IMR-90 (cell line): Measurements from ENCODE around the gene MYO7B. TPM values are rescaled to one million over a fixed set of nuclear protein-coding genes. Genes with fewer than 3 reads are reported as not detected.

Experiments used
- ATAC-seq: fragments of 200-7000 bp; cut with Tn5 transposase; 2 replicates; pipeline ENCODE4 v1.9.1; 2020; ENCODE audit warnings: low read depth, mild to moderate bottlenecking, moderate library complexity
- BruUV-seq: library from RNA; stranded (reverse); fragments of 400-500 nt; replicated peaks from 2 replicates; lab custom pipeline; 2021; lab: Mats Ljungman, UMichigan
- CTCF ChIA-PET: fragments of 300-600 bp; formaldehyde crosslinking; extraction: SDS; loops from one replicate; lab custom pipeline; 2021; ENCODE audit warnings: antibody characterized with exemption; lab: Yijun Ruan, JAX
- POLR2A ChIA-PET: fragments of 300-600 bp; sonication (Branson Sonifier 250); formaldehyde crosslinking; loops from one replicate; lab custom pipeline; 2022; ENCODE audit warnings: antibody characterized with exemption; ENCODE audit not compliant: unreplicated experiment; lab: Charles Lee
- DNase-seq: peaks from one replicate; pipeline ENCODE4 v3.0.0; 2013
- H2AFZ ChIP-seq: replicated peaks from 2 replicates; pipeline ENCODE3; 2013; ENCODE audit warnings: low read length, mild to moderate bottlenecking; ENCODE audit not compliant: poor library complexity
- H2AK5ac ChIP-seq: 2 replicates; pipeline ENCODE4 v1.6.1; 2013; ENCODE audit warnings: low read depth, low read length, inconsistent platforms
- H2AK9ac ChIP-seq: replicated peaks from 2 replicates; pipeline ENCODE3; 2013; ENCODE audit warnings: mild to moderate bottlenecking, low read depth, low read length, moderate library complexity; ENCODE audit not compliant: poor library complexity
- H2BK120ac ChIP-seq: 2 replicates; pipeline ENCODE4 v1.6.1; 2013; ENCODE audit warnings: low read depth, low read length, inconsistent platforms
- H2BK15ac ChIP-seq: 3 replicates; pipeline ENCODE4 v1.6.1; 2013; ENCODE audit warnings: low read depth, low read length, inconsistent platforms
- H2BK20ac ChIP-seq: 2 replicates; pipeline ENCODE4 v1.6.1; 2013; ENCODE audit warnings: low read depth, mild to moderate bottlenecking, inconsistent platforms, low read length, moderate library complexity
- H2BK5ac ChIP-seq: 2 replicates; pipeline ENCODE4 v1.6.1; 2013; ENCODE audit warnings: mild to moderate bottlenecking, low read depth, low read length, inconsistent platforms; ENCODE audit not compliant: poor library complexity, severe bottlenecking
- H3K14ac ChIP-seq: replicated peaks from 2 replicates; pipeline ENCODE4 v1.6.1; 2013; ENCODE audit warnings: low read depth, low read length, inconsistent platforms
- H3K18ac ChIP-seq: 2 replicates; pipeline ENCODE4 v1.6.1; 2013; ENCODE audit warnings: low read depth, low read length, control low read depth
- H3K23ac ChIP-seq: 2 replicates; pipeline ENCODE4 v1.6.1; 2013; ENCODE audit warnings: low read depth, low read length, inconsistent platforms
- H3K27ac ChIP-seq: 2 replicates; pipeline ENCODE4 v1.5.1; 2013; ENCODE audit warnings: mild to moderate bottlenecking, control low read depth, low read length; ENCODE audit not compliant: insufficient read depth
- H3K27me3 ChIP-seq: 2 replicates; pipeline ENCODE4 v1.6.1; 2013; ENCODE audit warnings: low read length; ENCODE audit not compliant: control insufficient read depth, insufficient read depth
- H3K36me3 ChIP-seq: 2 replicates; pipeline ENCODE4 v1.6.1; 2013; ENCODE audit warnings: low read length, mixed read lengths; ENCODE audit not compliant: control insufficient read depth, insufficient read depth
- H3K4ac ChIP-seq: 2 replicates; pipeline ENCODE4 v1.6.1; 2013; ENCODE audit warnings: low read depth, low read length, inconsistent platforms
- H3K4me1 ChIP-seq: 2 replicates; pipeline ENCODE4 v1.6.1; 2013; ENCODE audit warnings: low read length, mixed read lengths; ENCODE audit not compliant: control insufficient read depth, insufficient read depth
- H3K4me2 ChIP-seq: 2 replicates; pipeline ENCODE4 v1.6.1; 2013; ENCODE audit warnings: low read depth, mild to moderate bottlenecking, control low read depth, low read length, moderate library complexity
- H3K4me3 ChIP-seq: 2 replicates; pipeline ENCODE4 v1.5.1; 2013; ENCODE audit warnings: low read depth, mild to moderate bottlenecking, control low read depth, low read length, moderate library complexity; ENCODE audit not compliant: insufficient read depth
- H3K56ac ChIP-seq: 2 replicates; pipeline ENCODE4 v1.6.1; 2013; ENCODE audit warnings: low read length, inconsistent platforms; ENCODE audit not compliant: insufficient read depth; ENCODE audit errors: extremely low read depth
- H3K79me1 ChIP-seq, 2 experiments: 2 replicates each; pipeline ENCODE4 v1.6.1; 2013; ENCODE audit warnings: low read length in 2 of 2, inconsistent platforms in 1 of 2, low read depth in 1 of 2
- H3K9ac ChIP-seq: 2 replicates; pipeline ENCODE4 v1.6.1; 2013; ENCODE audit warnings: low read depth, low read length, control low read depth
- H3K9me1 ChIP-seq: 2 replicates; pipeline ENCODE4 v1.6.1; 2013; ENCODE audit warnings: low read length, inconsistent platforms; ENCODE audit not compliant: insufficient read depth
- H3K9me3 ChIP-seq: 2 replicates; pipeline ENCODE4 v1.6.1; 2013; ENCODE audit warnings: low read length; ENCODE audit not compliant: control insufficient read depth, insufficient read depth
- H4K20me1 ChIP-seq: 2 replicates; pipeline ENCODE4 v1.6.1; 2013; ENCODE audit warnings: low read length, inconsistent platforms; ENCODE audit not compliant: insufficient read depth
- H4K5ac ChIP-seq: 2 replicates; pipeline ENCODE4 v1.6.1; 2013; ENCODE audit warnings: mild to moderate bottlenecking, low read depth, low read length, control low read depth
- H4K8ac ChIP-seq, 2 experiments: 2 replicates each; pipeline ENCODE4 v1.6.1; 2013; ENCODE audit warnings: low read depth in 2 of 2, low read length in 2 of 2, control low read depth in 1 of 2, inconsistent platforms in 1 of 2
- H4K91ac ChIP-seq: 2 replicates; pipeline ENCODE4 v1.6.1; 2013; ENCODE audit warnings: low read depth, low read length, inconsistent platforms; ENCODE audit not compliant: insufficient read depth
- BHLHE40 ChIP-seq: fragments of 150-350 bp; IDR thresholded peaks from 2 replicates; pipeline ENCODE4 v1.6.1; 2016; ENCODE audit warnings: mild to moderate bottlenecking, low read depth, low read length
- MAFK ChIP-seq: IDR thresholded peaks from 2 replicates; pipeline ENCODE4 v1.6.1; 2012; ENCODE audit warnings: low read depth, low read length, improper control_type of control experiment
- MXI1 ChIP-seq: IDR thresholded peaks from 2 replicates; pipeline ENCODE4 v1.6.1; 2012; ENCODE audit warnings: low read depth, mild to moderate bottlenecking, low read length, moderate library complexity, borderline replicate concordance
- WGBS, 2 experiments: methylation state at CpG; one replicate each; pipeline versions ENCODE4 v1.1.5 to v1.1.7; 2013; ENCODE audit warnings: missing lambda C conversion rate in 2 of 2; ENCODE audit not compliant: insufficient read length in 1 of 2; ENCODE audit errors: extremely low coverage in 2 of 2; 5-methylcytosine and 5-hydroxymethylcytosine counted together
- dilution Hi-C: fragments of 300-500 bp; cut with HindIII; formaldehyde crosslinking; loops from one replicate; pipeline ENCODE4 v1.14.3; 2018; ENCODE audit warnings: low sequenced_read_pairs; ENCODE audit not compliant: unreplicated experiment
- in situ Hi-C: fragments of 300-500 bp; cut with MboI; formaldehyde crosslinking; loops from 3 replicates; pipeline ENCODE4 v1.14.3; 2019; ENCODE audit warnings: low sequenced_read_pairs, inconsistent platforms, mixed read lengths
- intact Hi-C: fragments of 100-400 bp; cut with micrococcal nuclease; formaldehyde crosslinking; loops from 2 replicates; pipeline ENCODE4 v1.10.0; 2022
- polyA plus RNA-seq, 3 experiments: library from polyadenylated mRNA; depleted of rRNA; stranded (reverse); fragments of >200 nt; gene quantifications; 2 replicates each; pipeline ENCODE4 v1.2.3, GENCODE V29; 2012; ENCODE audit warnings: low replicate concordance in 1 of 3
- total RNA-seq: library from RNA; depleted of rRNA; stranded (reverse); fragments of >200 nt; gene quantifications from 2 replicates; pipeline ENCODE4 v1.2.3, GENCODE V29; 2012

Gene MYO7B
- total and polyA plus RNA-seq, 2 of the 4 experiments (the other 2 are of a cell fraction): 0.18 to 0.46 TPM

DNA sequence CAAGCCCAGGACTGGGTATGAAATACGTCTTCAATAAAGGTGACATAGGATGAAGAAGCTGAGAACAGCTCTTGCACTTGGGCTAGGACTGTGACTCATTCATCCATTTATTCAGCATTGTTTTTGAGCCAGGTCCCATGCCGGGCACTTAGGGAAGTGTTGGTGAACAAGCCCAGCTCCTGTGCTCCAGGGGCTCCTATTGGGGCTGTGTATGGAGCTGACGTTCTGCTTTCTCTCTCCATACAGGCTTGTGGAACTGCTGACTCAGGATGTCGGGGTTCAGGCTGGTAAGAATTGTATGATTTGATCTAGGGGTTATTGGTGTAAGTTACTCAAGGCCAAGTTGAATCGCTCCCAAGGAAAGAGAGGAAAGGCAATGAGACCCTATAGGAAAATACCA, 24.0 kb downstream of the MYO7B start:
- Histone ChIP-seq H3K9ac (no peak overlapping the region), H3K27ac (no peak overlapping the region), H3K36me3 (no peaks in the 10 kb centered on the region), H3K9me1 (no peaks in the 10 kb centered on the region), H3K14ac (no peak overlapping the region), H2BK20ac (no peak overlapping the region), H3K18ac (no peak overlapping the region), H4K8ac (no peak overlapping the region), H4K20me1 (no peaks in the 10 kb centered on the region), H3K56ac (no peak overlapping the region), H3K4me1 (no peaks in the 10 kb centered on the region), H2AK5ac (no peak overlapping the region), H2AFZ (no peak overlapping the region), H2BK120ac (no peak overlapping the region), H2AK9ac (no peak overlapping the region), H3K79me1 (no peaks in the 10 kb centered on the region), H3K4me3 (no peak overlapping the region), H3K9me3 (peaks cover 6% of the 10 kb centered on the region; the same call in 1 of the 2 replicates), H3K23ac (no peak overlapping the region), H4K91ac (no peak overlapping the region), H3K4me2 (no peak overlapping the region), H2BK5ac (no peak overlapping the region), H3K27me3 (peaks cover 21% of the 10 kb centered on the region), H2BK15ac (no peak overlapping the region), H3K4ac (no peak overlapping the region), H4K5ac (no peak overlapping the region)
- TF ChIP-seq MAFK: peak; percentile 76
- TF ChIP-seq MXI1: no peak
- TF ChIP-seq BHLHE40: no peak
- WGBS, 2 experiments: no CpG with 5 or more reads among the region's 5 CpGs
- BruUV-seq: no TSS peak
- dilution Hi-C loops: no loop called here
- ATAC-seq (no peak), DNase-seq (no peak)
- CTCF ChIA-PET: no interaction called here
- POLR2A ChIA-PET: no interaction called here
- in situ Hi-C loops: no loop called here
- intact Hi-C loops: no loop called here
